Stimulated activated CD8-positive, alpha-beta memory T cell treated with anti-CD3 and anti-CD28 coated beads, Interleukin-4, amount 100 ng/mL, for 1 hour (primary cell): ENCODE measurements around the gene RAB36.

Experiments used
- DNase-seq, 2 donors: peaks; one replicate each; pipeline ENCODE4 v3.0.0-alpha.2; 2020; ENCODE audit warnings: low read depth in 2 of 2, low spot score in 1 of 2

RAB36 gene

DNA sequence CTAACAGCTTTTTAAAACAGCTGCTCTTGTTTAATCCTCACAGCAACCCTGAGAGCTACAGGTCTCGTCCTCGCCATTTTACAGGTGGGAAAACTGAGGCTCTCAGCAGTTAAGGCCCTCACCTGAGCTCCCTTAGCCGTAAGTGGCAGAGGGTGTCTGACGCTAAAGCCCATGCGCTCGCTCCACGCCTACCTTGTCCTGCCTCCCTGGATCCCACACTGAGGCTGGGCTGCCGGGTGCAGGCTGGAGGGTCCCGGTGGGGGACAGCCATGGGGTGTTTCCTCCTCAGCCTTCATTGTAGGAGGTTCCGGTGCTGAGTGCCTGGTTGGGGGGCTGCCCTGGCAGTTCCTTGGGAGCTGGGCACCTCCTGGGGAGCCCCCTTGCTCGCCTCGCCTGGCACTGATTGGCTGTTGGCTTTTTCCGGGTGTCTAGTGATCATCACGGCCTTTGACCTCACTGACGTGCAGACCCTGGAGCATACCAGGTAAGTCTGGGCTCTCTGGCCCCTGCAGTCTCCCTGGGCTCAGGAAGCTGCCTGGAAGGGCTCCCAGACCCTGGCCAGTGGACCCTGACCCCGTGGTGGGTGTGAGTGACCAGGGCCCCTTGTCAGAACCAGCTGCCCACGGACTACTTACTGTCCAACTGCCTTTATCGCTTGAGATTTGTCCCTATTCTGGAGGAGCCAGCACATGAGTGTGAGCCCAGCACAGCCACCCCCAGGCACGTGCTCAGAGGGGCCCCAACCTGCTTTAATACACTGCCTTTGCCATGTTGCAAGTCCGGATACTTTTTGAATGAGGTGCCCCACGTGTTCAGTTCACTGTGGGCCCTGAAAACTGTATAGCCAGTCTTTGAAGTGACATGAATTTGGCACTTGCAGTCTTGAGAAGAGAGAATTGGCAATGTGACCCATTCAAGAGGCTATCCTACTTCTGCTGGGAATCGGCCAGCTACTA lies 12.6 kb downstream of the RAB36 start:
- DNase-seq = no peak

DNA sequence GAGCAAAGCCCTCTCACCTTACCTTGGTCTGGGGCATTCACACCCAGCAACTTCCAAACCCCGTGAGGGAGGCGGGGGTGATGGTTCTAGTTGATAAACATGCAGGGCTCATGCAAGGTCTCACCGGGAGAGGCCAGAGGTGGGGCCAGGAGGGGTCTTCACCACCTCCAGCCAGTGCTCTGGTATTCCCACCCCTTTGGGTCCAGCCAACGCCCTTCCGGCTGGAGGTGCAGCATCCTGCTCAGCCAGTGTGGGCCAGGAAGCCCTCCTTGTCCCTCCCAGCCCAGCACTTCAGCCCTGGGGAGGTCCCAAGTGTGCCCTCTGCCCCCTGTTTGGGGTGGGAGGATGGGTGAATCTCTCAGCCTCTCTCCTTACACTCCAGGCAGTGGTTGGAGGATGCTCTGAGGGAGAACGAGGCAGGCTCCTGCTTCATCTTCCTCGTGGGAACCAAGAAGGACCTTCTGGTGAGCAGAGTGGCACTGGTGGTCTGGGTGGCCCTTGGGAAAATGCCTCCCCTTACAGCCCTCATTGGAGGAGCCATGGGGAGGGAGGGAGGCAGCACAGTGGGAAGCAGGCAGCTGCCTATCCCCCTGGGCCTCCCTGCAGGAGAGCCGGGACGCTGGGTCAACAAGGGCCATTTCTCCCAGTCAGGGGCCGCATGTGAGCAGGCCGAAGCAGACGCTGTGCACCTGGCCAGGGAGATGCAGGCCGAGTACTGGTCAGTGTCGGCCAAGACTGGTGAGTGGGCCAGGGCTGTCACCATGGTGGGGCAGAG lies 13.4 kb downstream of the RAB36 start:
- no peak for DNase-seq

DNA sequence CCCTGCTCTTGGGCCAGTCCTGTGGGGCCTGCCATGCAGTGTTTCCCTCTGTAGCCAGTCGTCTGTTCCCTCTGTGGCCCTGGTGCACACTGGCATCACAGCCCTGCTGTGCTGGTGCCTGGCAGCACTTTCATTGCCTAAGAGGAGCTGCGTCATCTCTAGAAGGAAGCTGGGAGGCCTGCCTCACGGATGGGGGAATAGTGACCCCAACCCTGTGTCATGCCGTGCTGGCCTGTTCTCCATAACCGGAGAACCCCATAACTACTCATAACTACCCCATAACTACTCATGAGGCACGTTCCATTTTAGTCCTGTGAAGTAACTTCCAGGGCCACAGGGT lies 14.0 kb downstream of the RAB36 start:
- DNase-seq = no peak

DNA sequence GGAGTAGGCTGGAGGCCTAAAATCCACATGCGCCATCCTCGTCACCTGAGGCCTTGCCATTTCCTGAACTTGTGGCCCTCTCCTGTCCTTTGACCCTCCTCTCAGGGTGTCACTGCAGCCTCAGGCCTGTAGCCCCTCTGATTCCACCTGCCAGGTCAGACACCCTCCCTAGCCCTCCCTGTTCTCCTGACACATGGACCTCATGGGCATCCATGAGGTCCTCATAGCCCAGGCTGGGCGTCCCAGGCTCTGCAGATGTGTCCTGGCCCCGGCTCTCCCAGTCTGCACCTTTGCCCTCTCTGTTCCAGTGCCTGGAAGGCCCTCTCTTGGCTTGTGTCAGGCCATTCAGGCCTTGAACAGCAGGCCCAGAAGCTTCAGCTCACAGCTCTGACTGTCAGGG lies 15.8 kb downstream of the RAB36 start:
- no peak for DNase-seq

DNA sequence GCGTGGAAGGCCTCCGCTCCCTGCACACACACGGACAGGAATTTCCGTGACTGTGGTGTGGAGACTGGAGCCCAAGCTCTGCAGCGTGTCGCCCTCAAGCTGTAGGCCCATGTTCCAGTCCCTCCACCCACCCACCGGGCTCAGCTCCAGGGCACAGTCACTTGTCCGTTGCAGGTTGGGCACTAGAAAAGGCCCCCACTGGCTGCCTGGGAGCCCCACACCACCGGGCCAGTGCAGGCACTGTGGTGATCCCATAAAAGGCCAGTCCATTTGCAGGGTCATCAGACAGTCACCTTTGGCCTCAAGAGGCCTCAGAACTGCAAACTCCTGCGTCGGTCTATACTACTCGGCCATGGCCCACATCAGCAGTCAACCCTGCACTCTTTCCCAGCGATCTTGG lies 16.3 kb downstream of the RAB36 start:
- no peak for DNase-seq

DNA sequence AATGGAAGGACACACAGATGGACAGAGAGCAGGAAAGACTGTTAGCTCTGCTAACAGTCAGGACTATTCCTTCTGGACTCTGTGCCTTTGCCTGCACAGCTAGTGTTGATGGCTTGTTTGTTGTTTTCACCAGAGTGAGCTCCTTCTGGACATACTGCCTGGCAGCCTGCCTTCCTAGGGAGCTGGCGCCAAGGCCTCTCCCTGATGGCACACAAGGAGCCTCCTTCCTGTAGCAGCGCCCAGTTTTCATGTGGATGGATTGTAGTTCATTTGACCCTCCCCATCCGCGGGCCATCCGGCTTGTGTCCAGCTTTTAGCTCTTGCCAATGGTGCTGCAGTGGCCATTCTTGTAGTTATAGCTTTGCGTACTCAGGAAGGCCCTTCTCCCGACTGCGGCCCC lies 18.4 kb downstream of the RAB36 start:
- DNase-seq = no peak

DNA sequence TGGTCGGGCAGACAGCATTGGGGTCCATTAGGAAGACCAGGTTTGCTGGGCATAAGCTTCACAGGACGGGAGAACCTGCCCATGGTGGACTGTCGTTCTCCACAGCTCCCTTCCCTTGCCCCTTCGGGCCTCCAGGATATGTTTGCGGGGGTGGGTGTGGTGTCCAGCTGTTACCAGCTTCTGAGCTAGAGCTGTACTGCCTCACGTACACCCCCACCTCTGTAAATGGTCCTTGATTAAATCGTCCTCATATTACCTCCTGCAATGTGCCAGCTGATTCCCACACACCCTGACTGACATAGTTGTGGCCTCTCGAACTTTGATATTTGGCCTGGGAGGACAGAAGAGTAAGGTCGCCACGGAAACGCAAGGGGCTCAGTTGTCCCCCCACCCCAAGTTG lies 18.8 kb downstream of the RAB36 start:
- DNase-seq = no peak

DNA sequence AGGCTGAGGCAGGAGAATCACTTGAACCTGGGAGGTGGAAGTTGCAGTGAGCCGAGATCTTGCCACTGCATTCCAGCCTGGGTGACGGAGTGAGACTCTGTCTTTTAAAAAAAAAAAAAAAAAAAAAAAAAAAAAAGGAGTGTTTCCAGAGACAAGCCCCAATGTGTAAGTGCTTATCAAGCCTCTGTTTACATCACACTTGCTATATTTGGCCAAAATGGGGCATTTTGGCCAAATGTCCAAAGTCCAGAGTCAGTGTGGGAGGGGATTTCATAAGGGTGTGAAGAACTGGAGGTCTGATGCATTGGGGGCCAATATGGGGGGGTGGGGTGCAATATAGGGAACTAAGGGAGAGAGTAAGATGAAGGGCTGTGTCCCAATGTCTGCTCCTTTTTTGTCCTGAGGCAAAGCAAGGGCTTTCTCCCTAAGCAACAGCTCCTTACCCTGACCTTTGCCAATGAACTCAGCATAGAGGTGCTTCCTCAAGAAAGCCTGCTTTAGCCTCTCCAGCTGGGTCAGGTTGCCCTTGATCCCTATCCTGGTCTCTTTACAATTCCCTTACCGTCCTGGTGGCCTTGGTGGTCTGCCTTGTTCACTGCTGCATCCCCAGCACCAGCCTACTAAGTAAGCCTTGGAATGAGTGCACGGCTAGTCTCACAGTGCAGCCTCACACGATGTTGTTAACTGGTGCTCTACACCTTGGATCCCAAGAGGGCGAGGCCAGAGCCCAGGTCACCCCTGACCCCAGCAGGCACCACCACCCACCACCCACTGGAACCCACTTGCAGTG lies 21.0 kb downstream of the RAB36 start:
- DNase-seq = no peak

DNA sequence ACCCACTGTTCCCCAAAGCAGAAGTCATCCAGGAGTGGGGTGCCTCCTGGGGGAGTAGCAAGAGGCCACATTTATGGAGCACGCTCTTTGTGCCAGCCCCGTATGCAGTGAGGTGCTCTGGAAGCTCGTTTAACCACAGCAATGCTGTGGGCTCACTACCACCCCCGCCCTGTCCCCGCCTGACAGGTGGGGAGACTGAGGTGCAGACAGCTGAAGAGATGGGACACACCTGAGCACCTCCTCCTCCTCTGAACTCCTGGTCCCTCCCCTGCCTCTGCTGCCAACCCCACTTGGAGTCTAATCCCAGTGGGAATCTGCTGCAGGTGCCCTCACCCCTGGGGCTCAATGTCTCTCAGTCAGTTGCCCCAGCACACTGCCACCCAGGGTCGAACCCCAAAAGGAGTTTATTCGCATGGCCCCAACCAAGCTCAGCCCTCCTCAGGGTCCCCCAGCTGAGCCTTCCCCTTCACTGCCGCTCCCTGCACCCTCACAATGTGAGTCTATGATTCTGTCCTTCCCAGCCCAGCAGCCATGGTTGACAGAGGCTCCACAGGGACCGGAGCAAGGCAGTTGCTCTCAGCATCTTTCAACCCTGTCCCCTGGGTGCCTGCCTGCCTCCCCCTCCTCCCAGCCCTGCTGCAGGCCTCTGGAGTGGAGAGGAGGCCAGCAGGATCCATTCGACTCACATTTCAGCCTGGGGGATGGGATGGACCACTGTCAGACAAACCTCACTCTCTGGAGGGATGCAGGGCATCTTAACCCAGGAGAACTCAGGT lies 21.8 kb downstream of the RAB36 start:
- no peak for DNase-seq

DNA sequence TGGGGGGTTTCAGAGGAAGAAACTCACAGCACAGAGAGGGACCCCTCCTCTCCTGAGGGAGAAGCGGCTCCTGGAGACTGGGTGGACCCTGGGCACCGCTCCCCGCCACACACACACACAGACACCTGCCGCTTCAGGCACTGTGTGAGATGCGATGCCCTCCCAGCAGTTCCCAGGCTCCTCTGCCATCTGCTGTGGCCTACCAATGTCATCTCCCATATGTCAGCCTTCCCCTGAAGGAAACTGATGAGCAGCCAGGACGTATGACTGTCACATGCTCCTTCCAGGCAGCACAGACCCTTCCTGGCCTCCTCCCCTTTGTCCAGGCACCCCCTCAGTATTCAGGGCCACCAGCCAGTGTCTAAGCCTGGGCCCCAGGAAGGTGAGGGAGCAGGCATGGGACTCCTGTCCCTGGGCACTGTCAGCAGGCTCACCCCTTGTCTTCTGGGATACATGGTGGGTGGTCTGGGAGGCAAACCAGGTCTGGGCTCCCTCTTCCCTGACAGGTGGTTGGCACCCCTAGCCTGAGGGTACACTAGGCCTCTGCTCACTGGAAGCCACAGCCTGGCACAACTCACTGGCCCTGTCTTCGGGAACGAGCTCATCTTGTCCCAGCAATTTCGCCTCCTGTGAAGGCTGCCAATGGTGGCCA lies 23.2 kb downstream of the RAB36 start:
- DNase-seq = no peak

DNA sequence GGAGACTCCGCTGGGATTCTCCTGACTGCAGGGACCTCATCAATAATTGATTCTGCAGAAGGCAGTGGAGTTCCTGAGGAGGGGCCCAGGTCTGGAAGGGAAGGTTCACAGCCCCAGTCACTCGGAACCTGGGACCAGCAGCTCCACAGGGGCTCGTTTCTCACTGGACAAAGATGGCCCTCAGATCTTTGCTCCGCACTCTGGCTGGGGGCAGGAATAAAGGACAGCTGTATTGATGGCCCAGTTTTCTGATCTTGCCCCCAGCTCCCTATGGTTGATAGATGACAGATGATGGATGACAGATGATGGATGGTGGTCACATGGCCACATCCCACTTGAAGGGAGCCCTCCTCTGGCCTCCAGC lies 23.7 kb downstream of the RAB36 start:
- DNase-seq = no peak

DNA sequence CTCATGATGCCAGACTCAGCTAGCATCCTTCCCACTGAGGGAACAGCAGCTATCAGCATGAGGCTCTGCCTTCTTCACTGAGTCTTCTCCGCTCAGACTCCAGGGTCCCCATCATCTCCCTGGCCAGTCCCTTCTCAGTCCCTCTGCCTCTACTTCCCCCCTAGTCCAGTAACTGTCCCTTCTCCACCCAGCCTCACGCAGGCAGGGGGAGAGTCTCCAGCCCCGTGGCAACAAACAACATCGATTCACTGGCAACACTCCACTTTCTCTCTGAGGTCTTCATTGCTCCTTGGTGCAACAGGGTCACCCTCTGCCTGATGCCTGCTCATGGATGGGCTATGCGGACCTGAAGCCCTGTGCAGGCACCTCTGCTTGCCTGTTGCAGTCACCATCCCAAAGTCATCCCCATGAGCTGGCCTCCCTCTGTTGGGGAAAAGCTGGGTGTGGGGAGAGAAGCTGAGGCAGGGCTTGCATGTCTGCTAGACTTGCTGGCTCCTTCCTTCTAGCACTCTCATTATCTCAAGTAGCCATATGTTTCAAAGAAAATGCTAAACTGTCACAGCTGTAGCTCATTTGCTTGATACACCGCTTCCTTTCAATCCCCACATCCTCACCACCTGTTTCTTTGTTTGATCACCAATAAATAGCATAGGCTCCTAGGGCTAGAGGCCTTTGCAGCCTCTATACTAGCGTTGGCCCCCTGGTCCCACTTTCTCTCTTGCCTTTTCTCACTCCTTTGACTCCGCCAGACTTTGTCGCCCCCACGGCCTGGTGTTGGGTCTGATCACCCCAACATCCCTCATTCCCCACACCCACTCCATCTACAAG lies 30.8 kb downstream of the RAB36 start:
- DNase-seq = no peak

DNA sequence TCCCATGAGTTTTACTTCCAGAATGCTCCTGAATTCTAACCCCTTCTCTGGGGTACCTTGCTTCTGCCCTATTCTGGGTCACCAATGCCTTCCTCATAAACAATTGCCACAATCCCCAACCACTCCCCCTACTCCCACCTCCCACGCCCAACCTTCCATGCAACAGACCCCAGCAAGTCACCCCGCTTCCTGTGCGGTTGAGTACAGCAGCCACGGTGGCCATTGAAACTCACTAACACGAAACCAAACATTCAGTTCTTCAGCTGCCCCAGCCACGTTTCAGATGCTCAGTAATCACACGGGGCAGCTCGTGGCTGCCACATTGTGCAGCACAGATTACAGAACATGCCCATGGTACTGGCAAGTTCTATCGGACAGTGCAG lies 31.4 kb downstream of the RAB36 start:
- DNase-seq = no peak

DNA sequence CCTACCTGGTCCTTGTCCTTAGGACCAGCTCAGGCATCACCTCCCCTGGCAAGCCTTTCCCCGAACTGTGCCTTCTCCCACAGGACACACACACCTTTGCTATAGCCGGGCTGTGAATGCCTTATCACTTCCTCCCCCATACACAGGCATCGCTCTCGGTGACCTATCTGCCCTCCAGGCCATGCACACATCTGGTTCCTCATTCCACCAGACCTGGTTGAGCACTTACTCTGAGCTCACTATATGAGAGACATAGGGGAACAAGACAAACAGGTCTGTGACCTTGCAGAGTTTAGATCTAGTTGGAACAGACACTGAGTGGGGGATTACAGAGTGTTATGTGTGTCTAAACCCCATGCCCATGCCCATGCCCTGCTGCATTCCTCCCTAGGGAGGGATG lies 31.9 kb downstream of the RAB36 start:
- no peak for DNase-seq

DNA sequence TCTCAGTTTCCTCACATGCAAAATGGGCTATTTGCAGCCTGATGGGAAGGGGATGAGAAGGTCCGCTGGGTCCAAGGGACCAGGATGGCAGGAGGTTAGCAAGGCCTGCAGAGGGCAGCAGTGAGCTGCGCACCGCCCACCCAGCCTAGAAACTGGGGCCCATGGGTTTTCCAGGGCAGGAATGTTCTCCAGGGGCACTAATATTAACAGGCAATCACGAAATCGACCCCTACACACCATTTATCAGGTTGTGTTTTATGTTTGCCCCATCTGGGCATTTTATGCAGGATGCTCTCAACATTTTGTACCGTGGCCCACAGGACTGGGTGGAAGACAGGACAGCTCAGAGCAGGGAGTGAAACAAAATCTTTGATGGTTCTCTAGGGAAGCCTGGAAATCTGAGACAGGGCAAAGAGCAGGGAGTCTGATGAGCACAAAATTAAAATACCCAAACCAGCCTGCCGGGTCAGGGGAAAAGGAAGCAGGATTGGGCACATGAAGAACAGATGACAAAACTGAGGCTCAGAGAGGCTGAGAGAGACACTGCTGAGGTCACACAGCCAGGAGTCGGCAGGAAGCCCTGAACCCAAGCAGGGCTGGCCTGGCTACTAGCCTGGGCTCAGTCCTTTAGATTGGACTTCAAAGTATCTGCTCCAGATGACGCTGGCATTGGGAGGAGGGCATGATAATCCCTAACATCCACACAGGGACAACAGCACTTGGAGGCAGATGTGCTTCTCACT lies 33.4 kb downstream of the RAB36 start:
- DNase-seq = peak in 1 of 2 donors; percentile 34

DNA sequence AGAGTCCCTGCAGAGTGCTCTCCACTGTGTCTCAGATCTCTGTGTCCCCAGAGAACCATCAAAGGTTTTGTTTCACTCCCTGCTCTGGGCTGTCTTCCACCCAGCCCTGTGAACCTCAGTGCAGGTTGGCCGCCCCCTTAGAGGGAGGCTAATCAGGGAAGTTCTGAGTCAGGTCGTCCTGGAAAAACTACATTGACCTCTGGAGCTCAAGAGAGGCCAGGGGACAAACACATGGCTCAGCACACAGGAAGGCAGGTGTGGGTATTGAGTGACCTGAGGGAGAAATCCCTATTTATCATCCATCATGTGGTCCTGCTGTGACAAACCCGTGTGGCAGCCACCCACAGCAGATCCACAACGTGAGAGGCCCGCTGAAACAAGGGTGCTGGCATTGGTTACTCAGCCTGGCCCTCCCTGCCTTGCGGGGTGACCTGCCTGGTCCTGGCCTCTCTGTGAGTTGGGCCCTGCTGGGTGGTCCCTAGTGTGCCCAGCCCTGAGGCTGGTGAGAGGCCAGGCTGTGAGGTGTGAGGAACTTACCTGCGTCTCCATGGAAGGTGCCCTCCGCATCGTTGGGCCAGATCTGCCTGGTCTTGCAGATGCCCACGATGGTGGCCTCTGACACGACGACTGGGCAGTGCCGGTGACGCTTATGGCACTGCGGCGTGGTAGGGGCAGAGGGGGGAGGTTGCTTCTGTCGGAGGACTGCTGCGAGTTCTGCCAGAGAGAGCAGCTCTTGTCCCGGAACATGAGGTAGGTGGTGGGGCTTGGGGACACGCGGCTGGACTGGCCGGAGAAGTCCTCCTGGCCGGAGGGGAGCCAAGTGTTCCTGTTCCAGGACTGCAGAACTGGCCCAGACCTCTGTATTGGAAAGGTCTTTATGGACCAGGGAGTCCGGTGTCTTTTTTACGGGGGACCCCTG lies 34.4 kb downstream of the RAB36 start:
- no peak for DNase-seq

DNA sequence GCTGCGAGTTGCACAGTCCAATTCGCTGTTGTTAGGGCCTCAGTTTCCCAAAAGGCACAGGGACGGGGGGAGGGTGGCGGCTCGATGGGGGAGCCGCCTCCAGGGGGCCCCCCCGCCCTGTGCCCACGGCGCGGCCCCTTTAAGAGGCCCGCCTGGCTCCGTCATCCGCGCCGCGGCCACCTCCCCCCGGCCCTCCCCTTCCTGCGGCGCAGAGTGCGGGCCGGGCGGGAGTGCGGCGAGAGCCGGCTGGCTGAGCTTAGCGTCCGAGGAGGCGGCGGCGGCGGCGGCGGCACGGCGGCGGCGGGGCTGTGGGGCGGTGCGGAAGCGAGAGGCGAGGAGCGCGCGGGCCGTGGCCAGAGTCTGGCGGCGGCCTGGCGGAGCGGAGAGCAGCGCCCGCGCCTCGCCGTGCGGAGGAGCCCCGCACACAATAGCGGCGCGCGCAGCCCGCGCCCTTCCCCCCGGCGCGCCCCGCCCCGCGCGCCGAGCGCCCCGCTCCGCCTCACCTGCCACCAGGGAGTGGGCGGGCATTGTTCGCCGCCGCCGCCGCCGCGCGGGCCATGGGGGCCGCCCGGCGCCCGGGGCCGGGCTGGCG lies 35.1 kb downstream of the RAB36 start, which contains the start of gene BCR:
Gene BCR, plus strand, starts transcription at position 209 of the 592 bp plus-strand sequence. CDS start 452 bp downstream, outside the sequence.
- DNase-seq = peak in 1 of 2 donors; percentile 24
